Amygdala (tissue), 56 donors: Measurements from ENCODE around the gene CD7.

Experiments used
- DNase-seq, 56 donors: peaks; one replicate each; lab custom pipeline; 2025; lab: John Stamatoyannopoulos, UW

The CD7 gene

GRCh38 chr17:82301300-82301915, 16.0 kb downstream of the CD7 start:
- no peak for DNase-seq

- peak in 17 of 56 donors; percentile 7 to 62 (median 28) for DNase-seq
Observed at GRCh38 chr17:82300707-82301270, 16.6 kb downstream of the CD7 start.

- no peak for DNase-seq
Observed at GRCh38 chr17:82300228-82300627, 17.2 kb downstream of the CD7 start.

GRCh38 chr17:82299452-82299851, 18.0 kb downstream of the CD7 start:
- no peak for DNase-seq

GRCh38 chr17:82298538-82299421, 18.6 kb downstream of the CD7 start:
- no peak for DNase-seq

GRCh38 chr17:82297714-82298537, 19.5 kb downstream of the CD7 start:
- peak in 44 of 56 donors; percentile 19 to 81 (median 60) for DNase-seq

GRCh38 chr17:82297280-82297713, 20.1 kb downstream of the CD7 start:
- peak in 28 of 56 donors; percentile 11 to 69 (median 32) for DNase-seq

- no peak for DNase-seq
Observed at GRCh38 chr17:82296511-82297279, 20.7 kb downstream of the CD7 start.

GRCh38 chr17:82295472-82295814, 22.0 kb downstream of the CD7 start:
- DNase-seq, result no peak

- DNase-seq, result no peak
Observed at GRCh38 chr17:82294064-82294773, 23.2 kb downstream of the CD7 start.

- DNase-seq, result peak; percentile 52 to 98 (median 93)
Observed at GRCh38 chr17:82292251-82293154, 24.9 kb downstream of the CD7 start.

GRCh38 chr17:82291582-82292250, 25.7 kb downstream of the CD7 start:
- DNase-seq, result no peak

GRCh38 chr17:82287868-82288801, 29.3 kb downstream of the CD7 start:
- no peak for DNase-seq

- DNase-seq, result no peak
Observed at GRCh38 chr17:82287013-82287867, 30.2 kb downstream of the CD7 start.

GRCh38 chr17:82285141-82285540, 32.3 kb downstream of the CD7 start:
- DNase-seq, result no peak
